ENCODE data around the gene DDX49. TPM values are rescaled to one million over a fixed set of nuclear protein-coding genes. Genes with fewer than 3 reads are reported as not detected.
A peak's percentile ranks its signal among the peaks of the same experiment; 100 is the strongest.

The DDX49 gene
- total and polyA plus RNA-seq, 2 donors (not counting 1 experiment from before 2014, with no cell fraction given), result 38.9 to 47.5 TPM

DNA sequence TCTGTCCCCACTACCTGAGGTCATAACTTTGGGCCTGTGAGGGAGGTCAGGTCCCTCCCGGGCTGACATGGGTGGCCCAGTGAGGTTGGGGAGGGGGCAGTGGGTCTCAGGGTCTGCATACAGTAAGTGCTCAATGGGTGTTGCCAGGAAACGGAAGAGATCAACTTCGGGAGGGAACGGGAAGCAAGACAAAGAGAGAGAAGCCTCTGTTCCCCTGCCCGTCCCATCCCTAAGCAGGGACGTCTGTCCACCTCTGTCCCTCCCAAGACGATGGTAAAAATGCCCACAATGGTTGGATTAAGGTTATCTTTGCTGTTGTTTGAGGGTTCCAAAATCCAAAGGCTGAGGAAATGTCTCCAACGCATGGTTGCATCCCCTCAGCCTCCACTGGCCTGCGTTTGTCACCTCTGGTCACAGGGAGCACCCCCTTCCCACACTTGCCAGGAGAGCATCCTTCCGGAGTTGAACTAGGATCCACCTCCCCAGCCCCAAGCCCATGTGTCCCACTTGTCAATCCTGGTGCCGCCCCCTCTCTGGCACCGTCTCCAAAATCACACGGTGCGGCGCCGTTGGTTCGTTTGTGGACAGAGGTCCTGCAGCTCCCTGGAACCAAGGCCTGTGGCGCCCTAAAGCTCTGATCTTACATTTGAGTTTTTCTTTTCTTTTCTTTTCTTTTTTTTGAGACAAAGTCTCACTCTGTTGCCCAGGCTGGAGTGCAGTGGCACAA lies 22.3 kb downstream of the DDX49 start:
- WGBS (ENCODE audit: insufficient coverage), result 69% methylated on average over 17 of the region's 18 CpGs
- TF ChIP-seq, protein P1, sequence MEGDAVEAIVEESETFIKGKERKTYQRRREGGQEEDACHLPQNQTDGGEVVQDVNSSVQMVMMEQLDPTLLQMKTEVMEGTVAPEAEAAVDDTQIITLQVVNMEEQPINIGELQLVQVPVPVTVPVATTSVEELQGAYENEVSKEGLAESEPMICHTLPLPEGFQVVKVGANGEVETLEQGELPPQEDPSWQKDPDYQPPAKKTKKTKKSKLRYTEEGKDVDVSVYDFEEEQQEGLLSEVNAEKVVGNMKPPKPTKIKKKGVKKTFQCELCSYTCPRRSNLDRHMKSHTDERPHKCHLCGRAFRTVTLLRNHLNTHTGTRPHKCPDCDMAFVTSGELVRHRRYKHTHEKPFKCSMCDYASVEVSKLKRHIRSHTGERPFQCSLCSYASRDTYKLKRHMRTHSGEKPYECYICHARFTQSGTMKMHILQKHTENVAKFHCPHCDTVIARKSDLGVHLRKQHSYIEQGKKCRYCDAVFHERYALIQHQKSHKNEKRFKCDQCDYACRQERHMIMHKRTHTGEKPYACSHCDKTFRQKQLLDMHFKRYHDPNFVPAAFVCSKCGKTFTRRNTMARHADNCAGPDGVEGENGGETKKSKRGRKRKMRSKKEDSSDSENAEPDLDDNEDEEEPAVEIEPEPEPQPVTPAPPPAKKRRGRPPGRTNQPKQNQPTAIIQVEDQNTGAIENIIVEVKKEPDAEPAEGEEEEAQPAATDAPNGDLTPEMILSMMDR (IDR thresholded peaks at IDR 0.05), result no peak
- no peak for TF ChIP-seq EZH2 (IDR thresholded peaks at IDR 0.05; ENCODE audit: borderline replicate concordance, insufficient read depth, low read depth, low read length, poor library complexity, severe bottlenecking)
- Histone ChIP-seq H3K9ac (ENCODE audit: low read length) (no peak overlapping the region), H3K27ac (ENCODE audit: low read length in 2 of 2) (no peak overlapping the region), H3K4me2 (replicated peaks; ENCODE audit: low read depth, low read length, poor library complexity, severe bottlenecking) (peak overlapping the region; percentile 58), H3K79me2 (ENCODE audit: control insufficient read depth, insufficient read depth, low read length) (no peaks in the 10 kb centered on the region), H4K20me1 (ENCODE audit: control insufficient read depth, insufficient read depth, low read length, poor library complexity, severe bottlenecking) (no peaks in the 10 kb centered on the region), H3K27me3 (replicated peaks in 1 of 4; ENCODE audit: control extremely low read depth in 1 of 4, control insufficient read depth in 3 of 4, insufficient read depth in 4 of 4, low read length in 3 of 4) (peaks cover 0 to 30% (median 6%) of the 10 kb centered on the region in 4 experiments), H3K36me3 (replicated peaks in 1 of 2; ENCODE audit: control extremely low read depth in 1 of 2, control insufficient read depth in 1 of 2, extremely low read depth in 1 of 2, insufficient read depth in 2 of 2, low read length in 1 of 2) (no peaks in the 10 kb centered on the region), H2AFZ (ENCODE audit: insufficient read depth, low read depth, low read length, poor library complexity, severe bottlenecking) (no peak overlapping the region), H3K9me3 (ENCODE audit: control extremely low read depth in 1 of 3, control insufficient read depth in 2 of 3, insufficient read depth in 1 of 3, low read length in 2 of 3) (peaks cover 0 to 3% (median 0%) of the 10 kb centered on the region in 3 donors), H3K4me3 (ENCODE audit: control extremely low read depth in 1 of 5, extremely low read depth in 1 of 5, insufficient read depth in 1 of 5, low read depth in 2 of 5, low read length in 4 of 5) (peak overlapping the region in 2 of 5 experiments; percentile 15 to 19), H3K4me1 (ENCODE audit: control insufficient read depth in 2 of 2, insufficient read depth in 2 of 2, low read length in 2 of 2) (peaks cover 21 to 29% of the 10 kb centered on the region in 2 donors)
- Mint-ChIP-seq H3K4me3 (peak overlapping the region; percentile 56), H3K4me1 (peaks cover 29% of the 10 kb centered on the region), H3K27ac (no peak overlapping the region), H3K27me3 (peaks cover 32% of the 10 kb centered on the region), H3K9me3 (ENCODE audit: insufficient read depth) (no peaks in the 10 kb centered on the region)
- intact Hi-C loops (cut with micrococcal nuclease), result loop anchor here (2.0 kb wide), 2 partner anchors 23 to 347 kb away; partner anchors contain the start of genes COPE and DDX49
- ATAC-seq (ENCODE audit: low read depth) (no peak), DNase-seq (no peak)
- POLR2A ChIA-PET, result no interaction called here
- CTCF ChIA-PET, result interaction anchor here (0.5 kb wide), 1 partner anchor 1739 kb away, joined by 3 read pairs; no protein-coding TSS in a partner anchor

DNA sequence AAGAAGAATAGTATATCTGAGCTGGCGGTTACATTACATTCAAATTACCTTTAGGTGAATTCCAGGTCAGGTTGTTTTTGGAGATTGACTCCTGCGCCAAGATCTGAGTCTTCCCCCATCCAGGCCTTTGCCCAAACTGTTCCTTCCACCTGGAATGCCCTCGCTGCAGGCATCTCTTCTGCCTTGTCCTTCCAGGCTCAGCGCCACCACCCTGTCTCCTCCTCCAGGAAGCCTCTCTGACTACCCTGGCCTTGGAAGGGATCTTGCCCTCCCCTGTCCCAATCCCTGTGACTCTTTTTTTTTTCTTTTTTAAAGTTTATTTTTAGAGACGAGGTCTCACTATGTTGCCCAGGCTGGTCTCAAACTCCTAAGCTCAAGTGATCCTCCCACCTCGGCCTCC lies 23.2 kb downstream of the DDX49 start:
- WGBS (ENCODE audit: insufficient coverage), result 84% methylated on average over 5 of the region's 6 CpGs
- intact Hi-C loops (cut with micrococcal nuclease), result no loop called here
- Histone ChIP-seq H3K4me3 (ENCODE audit: control extremely low read depth in 1 of 5, extremely low read depth in 1 of 5, insufficient read depth in 1 of 5, low read depth in 2 of 5, low read length in 4 of 5) (no peak overlapping the region), H4K20me1 (ENCODE audit: control insufficient read depth, insufficient read depth, low read length, poor library complexity, severe bottlenecking) (no peaks in the 10 kb centered on the region), H3K4me1 (ENCODE audit: control insufficient read depth in 2 of 2, insufficient read depth in 2 of 2, low read length in 2 of 2) (peaks cover 22 to 38% of the 10 kb centered on the region in 2 donors), H3K79me2 (ENCODE audit: control insufficient read depth, insufficient read depth, low read length) (no peaks in the 10 kb centered on the region), H3K4me2 (replicated peaks; ENCODE audit: low read depth, low read length, poor library complexity, severe bottlenecking) (no peak overlapping the region), H3K27ac (ENCODE audit: low read length in 2 of 2) (no peak overlapping the region), H3K9ac (ENCODE audit: low read length) (no peak overlapping the region), H3K9me3 (ENCODE audit: control extremely low read depth in 1 of 3, control insufficient read depth in 2 of 3, insufficient read depth in 1 of 3, low read length in 2 of 3) (peaks cover 0 to 3% (median 0%) of the 10 kb centered on the region in 3 donors), H3K27me3 (replicated peaks in 1 of 4; ENCODE audit: control extremely low read depth in 1 of 4, control insufficient read depth in 3 of 4, insufficient read depth in 4 of 4, low read length in 3 of 4) (peaks cover 0 to 30% (median 6%) of the 10 kb centered on the region in 4 experiments), H3K36me3 (replicated peaks in 1 of 2; ENCODE audit: control extremely low read depth in 1 of 2, control insufficient read depth in 1 of 2, extremely low read depth in 1 of 2, insufficient read depth in 2 of 2, low read length in 1 of 2) (no peaks in the 10 kb centered on the region), H2AFZ (ENCODE audit: insufficient read depth, low read depth, low read length, poor library complexity, severe bottlenecking) (no peak overlapping the region)
- ATAC-seq (ENCODE audit: low read depth) (no peak), DNase-seq (no peak)
- ChIA-PET CTCF (interaction anchor here (0.5 kb wide), 1 partner anchor 1740 kb away, joined by 3 read pairs; no protein-coding TSS in a partner anchor), POLR2A (no interaction called here)
- no peaks in the 10 kb centered on the region for H3K9me3 Mint-ChIP-seq (ENCODE audit: insufficient read depth)
- H3K27ac Mint-ChIP-seq, result no peak overlapping the region
- H3K4me1 Mint-ChIP-seq, result peaks cover 33% of the 10 kb centered on the region
- H3K27me3 Mint-ChIP-seq, result peaks cover 32% of the 10 kb centered on the region
- peak overlapping the region; percentile 14 for H3K4me3 Mint-ChIP-seq
- TF ChIP-seq, protein P1 (IDR thresholded peaks at IDR 0.05), result no peak
- TF ChIP-seq EZH2 (IDR thresholded peaks at IDR 0.05; ENCODE audit: borderline replicate concordance, insufficient read depth, low read depth, low read length, poor library complexity, severe bottlenecking), result no peak
